Measurements from ENCODE around the gene ST3GAL5. TPM values are rescaled to one million over a fixed set of nuclear protein-coding genes. Genes with fewer than 3 reads are reported as not detected.

ST3GAL5 gene
- total RNA-seq, 1 donor, result 17.4 TPM

GRCh38 chr2:85861180-85861579 is 27.6 kb downstream of the ST3GAL5 start:
- H3K4me3 ChIP-seq (ENCODE audit: insufficient read depth, low read length), result no peak overlapping the region
- H3K27me3 ChIP-seq (ENCODE audit: insufficient read depth, low read length), result no peaks in the 10 kb centered on the region
- H3K9me3 ChIP-seq (ENCODE audit: low read depth, low read length), result no peaks in the 10 kb centered on the region
- H3K4me1 ChIP-seq (ENCODE audit: insufficient read depth, low read length), result no peaks in the 10 kb centered on the region
- no peak overlapping the region for H3K27ac ChIP-seq (ENCODE audit: low read depth, low read length)
- no peaks in the 10 kb centered on the region for H3K79me2 ChIP-seq (ENCODE audit: insufficient read depth, low read length)
- H3K4me2 ChIP-seq (ENCODE audit: insufficient read depth, low read length), result no peak overlapping the region
- TF ChIP-seq, protein P1, sequence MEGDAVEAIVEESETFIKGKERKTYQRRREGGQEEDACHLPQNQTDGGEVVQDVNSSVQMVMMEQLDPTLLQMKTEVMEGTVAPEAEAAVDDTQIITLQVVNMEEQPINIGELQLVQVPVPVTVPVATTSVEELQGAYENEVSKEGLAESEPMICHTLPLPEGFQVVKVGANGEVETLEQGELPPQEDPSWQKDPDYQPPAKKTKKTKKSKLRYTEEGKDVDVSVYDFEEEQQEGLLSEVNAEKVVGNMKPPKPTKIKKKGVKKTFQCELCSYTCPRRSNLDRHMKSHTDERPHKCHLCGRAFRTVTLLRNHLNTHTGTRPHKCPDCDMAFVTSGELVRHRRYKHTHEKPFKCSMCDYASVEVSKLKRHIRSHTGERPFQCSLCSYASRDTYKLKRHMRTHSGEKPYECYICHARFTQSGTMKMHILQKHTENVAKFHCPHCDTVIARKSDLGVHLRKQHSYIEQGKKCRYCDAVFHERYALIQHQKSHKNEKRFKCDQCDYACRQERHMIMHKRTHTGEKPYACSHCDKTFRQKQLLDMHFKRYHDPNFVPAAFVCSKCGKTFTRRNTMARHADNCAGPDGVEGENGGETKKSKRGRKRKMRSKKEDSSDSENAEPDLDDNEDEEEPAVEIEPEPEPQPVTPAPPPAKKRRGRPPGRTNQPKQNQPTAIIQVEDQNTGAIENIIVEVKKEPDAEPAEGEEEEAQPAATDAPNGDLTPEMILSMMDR (IDR thresholded peaks at IDR 0.05; ENCODE audit: extremely low read depth, low read depth, low read length), result no peak
- no peak overlapping the region for H2AFZ ChIP-seq (ENCODE audit: low read length)
- H3K36me3 ChIP-seq (ENCODE audit: insufficient read depth, low read length), result peaks cover 6% of the 10 kb centered on the region
- no peaks in the 10 kb centered on the region for H4K20me1 ChIP-seq (ENCODE audit: insufficient read depth, low read length)
- no peak for DNase-seq (ENCODE audit: insufficient read length, low spot score, missing footprints)

DNA sequence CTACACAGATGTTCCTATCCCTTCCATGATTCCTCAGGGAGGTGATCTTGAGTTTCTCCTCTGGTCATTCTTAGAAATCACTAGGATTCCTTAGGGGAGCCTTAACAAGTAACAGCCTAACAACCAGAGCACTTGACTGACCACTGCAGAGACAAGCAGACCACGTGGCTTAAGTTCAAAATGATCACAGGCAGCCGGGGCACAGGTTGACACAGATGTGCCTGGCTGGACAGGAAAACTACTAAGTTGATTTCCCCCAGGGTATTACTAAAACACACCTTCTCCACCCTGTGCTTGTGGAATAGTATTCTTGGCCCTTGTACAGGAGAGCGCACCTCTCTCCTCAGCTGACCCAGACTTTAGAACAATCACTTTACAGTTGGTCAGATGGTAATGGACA is 29.9 kb downstream of the ST3GAL5 start:
- TF ChIP-seq, protein P1 (IDR thresholded peaks at IDR 0.05; ENCODE audit: extremely low read depth, low read depth, low read length), result no peak

GRCh38 chr2:85854897-85855296 is 33.9 kb downstream of the ST3GAL5 start:
- Histone ChIP-seq H3K4me1 (ENCODE audit: insufficient read depth, low read length) (no peaks in the 10 kb centered on the region), H4K20me1 (ENCODE audit: insufficient read depth, low read length) (no peaks in the 10 kb centered on the region), H3K4me3 (ENCODE audit: insufficient read depth, low read length) (no peak overlapping the region), H3K9me3 (ENCODE audit: low read depth, low read length) (no peaks in the 10 kb centered on the region), H3K27ac (ENCODE audit: low read depth, low read length) (no peak overlapping the region), H3K27me3 (ENCODE audit: insufficient read depth, low read length) (no peaks in the 10 kb centered on the region), H3K4me2 (ENCODE audit: insufficient read depth, low read length) (no peak overlapping the region), H2AFZ (ENCODE audit: low read length) (no peak overlapping the region), H3K36me3 (ENCODE audit: insufficient read depth, low read length) (peaks cover 8% of the 10 kb centered on the region), H3K79me2 (ENCODE audit: insufficient read depth, low read length) (no peaks in the 10 kb centered on the region)
- no peak for DNase-seq (ENCODE audit: insufficient read length, low spot score, missing footprints)
- TF ChIP-seq, protein P1 (IDR thresholded peaks at IDR 0.05; ENCODE audit: extremely low read depth, low read depth, low read length), result no peak

More for the DNA sequence above, 29.9 kb downstream of the ST3GAL5 start:
- Histone ChIP-seq H3K4me2 (ENCODE audit: insufficient read depth, low read length) (no peak overlapping the region), H3K27me3 (ENCODE audit: insufficient read depth, low read length) (no peaks in the 10 kb centered on the region), H3K4me1 (ENCODE audit: insufficient read depth, low read length) (no peaks in the 10 kb centered on the region), H3K4me3 (ENCODE audit: insufficient read depth, low read length) (no peak overlapping the region), H3K79me2 (ENCODE audit: insufficient read depth, low read length) (no peaks in the 10 kb centered on the region), H3K36me3 (ENCODE audit: insufficient read depth, low read length) (peaks cover 6% of the 10 kb centered on the region), H3K9me3 (ENCODE audit: low read depth, low read length) (no peaks in the 10 kb centered on the region), H3K27ac (ENCODE audit: low read depth, low read length) (no peak overlapping the region), H4K20me1 (ENCODE audit: insufficient read depth, low read length) (no peaks in the 10 kb centered on the region), H2AFZ (ENCODE audit: low read length) (no peak overlapping the region)
- no peak for DNase-seq (ENCODE audit: insufficient read length, low spot score, missing footprints)

DNA sequence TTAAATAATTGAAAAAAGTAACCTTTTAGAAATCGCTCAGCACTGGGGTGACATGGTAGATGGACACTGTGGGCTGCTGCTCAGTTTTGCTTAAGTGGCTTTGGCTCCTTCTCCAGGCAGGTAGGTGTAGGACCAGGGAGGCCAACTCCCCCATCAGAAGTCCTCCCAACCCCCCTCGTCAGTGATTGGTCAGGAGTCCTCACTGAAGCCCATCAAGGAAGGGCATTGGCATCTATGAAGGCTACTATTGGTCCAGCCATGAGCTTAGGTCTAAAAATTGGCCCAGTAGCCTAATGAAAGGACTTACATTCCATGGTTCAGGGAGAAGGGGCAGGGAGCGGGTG is 34.7 kb downstream of the ST3GAL5 start:
- no peak overlapping the region for H2AFZ ChIP-seq (ENCODE audit: low read length)
- no peak overlapping the region for H3K4me2 ChIP-seq (ENCODE audit: insufficient read depth, low read length)
- H3K27me3 ChIP-seq (ENCODE audit: insufficient read depth, low read length), result no peaks in the 10 kb centered on the region
- no peak overlapping the region for H3K27ac ChIP-seq (ENCODE audit: low read depth, low read length)
- no peak overlapping the region for H3K4me3 ChIP-seq (ENCODE audit: insufficient read depth, low read length)
- H3K36me3 ChIP-seq (ENCODE audit: insufficient read depth, low read length), result peaks cover 8% of the 10 kb centered on the region
- no peaks in the 10 kb centered on the region for H4K20me1 ChIP-seq (ENCODE audit: insufficient read depth, low read length)
- H3K9me3 ChIP-seq (ENCODE audit: low read depth, low read length), result no peaks in the 10 kb centered on the region
- H3K79me2 ChIP-seq (ENCODE audit: insufficient read depth, low read length), result no peaks in the 10 kb centered on the region
- H3K4me1 ChIP-seq (ENCODE audit: insufficient read depth, low read length), result no peaks in the 10 kb centered on the region
- TF ChIP-seq, protein P1 (IDR thresholded peaks at IDR 0.05; ENCODE audit: extremely low read depth, low read depth, low read length), result no peak
- DNase-seq (ENCODE audit: insufficient read length, low spot score, missing footprints), result no peak
